Breast epithelium (tissue), 4 donors: Measurements from ENCODE around the gene ISG20L2. TPM values are rescaled to one million over a fixed set of nuclear protein-coding genes. Genes with fewer than 3 reads are reported as not detected.

ENCODE experiments used
- DNase-seq, 2 donors: peaks; one replicate each; pipeline ENCODE4 v3.0.0-alpha.2; 2019; ENCODE audit warnings: low spot score in 2 of 2
- H3K27ac ChIP-seq, 2 donors: fragments of 200-600 bp; sonication (generic) in 1 of 2; one replicate each; pipeline ENCODE4 v1.5.1; 2016 to 2019; ENCODE audit warnings: mild to moderate bottlenecking in 1 of 2
- H3K27me3 ChIP-seq, 2 donors: fragments of 200-600 bp; sonication (generic) in 1 of 2; one replicate each; pipeline versions ENCODE4 v1.5.1 to v1.6.0; 2017 to 2019; ENCODE audit warnings: control low read depth in 1 of 2, mild to moderate bottlenecking in 1 of 2
- H3K36me3 ChIP-seq: fragments of 200-600 bp; one replicate; pipeline ENCODE4 v1.5.1; 2019
- H3K4me1 ChIP-seq, 2 donors: fragments of 200-600 bp; sonication (generic); one replicate each; pipeline ENCODE4 v1.5.1; 2016 to 2019; ENCODE audit warnings: control low read depth in 1 of 2
- H3K4me3 ChIP-seq, 3 donors: fragments of 200-600 bp; sonication (generic); 1 replicate in 2 of 3; 2 replicates in 1 of 3; pipeline ENCODE4 v1.5.1; 2016 to 2019; ENCODE audit warnings: mild to moderate bottlenecking in 3 of 3, moderate library complexity in 2 of 3
- H3K9me3 ChIP-seq, 2 donors: fragments of 200-600 bp; sonication (generic) in 1 of 2; one replicate each; pipeline ENCODE4 v1.5.1; 2016 to 2019; ENCODE audit warnings: control low read depth in 1 of 2
- POLR2A ChIP-seq: fragments of 450-650 bp; IDR thresholded peaks from one replicate; pipeline ENCODE4 v1.6.1; 2016; ENCODE audit warnings: antibody characterized with exemption, mild to moderate bottlenecking, moderate library complexity
- POLR2AphosphoS5 ChIP-seq, 3 donors: sonication (generic); formaldehyde crosslinking; IDR thresholded peaks; one replicate each; pipeline ENCODE4 v1.6.1; 2017; ENCODE audit warnings: antibody characterized with exemption in 3 of 3
- intact Hi-C: fragments of 100-400 bp; cut with DNase I; formaldehyde crosslinking; loops from one replicate; pipeline ENCODE4 v1.15.1; 2023; ENCODE audit warnings: low total_unique reads
- total RNA-seq, 3 donors: library from RNA; depleted of rRNA; stranded (reverse); fragments of >200 nt; gene quantifications; one replicate each; pipeline ENCODE4 v1.1.0, GENCODE V29; 2016
- TF ChIP-seq, protein P1 (sequence below), 3 donors: fragments of 450-650 bp; IDR thresholded peaks; one replicate each; pipeline ENCODE4 v1.5.1; 2016 to 2017; ENCODE audit warnings: antibody characterized with exemption in 3 of 3, mild to moderate bottlenecking in 3 of 3, moderate library complexity in 3 of 3

The ISG20L2 gene
- total RNA-seq, 3 donors from 2014 or later: 13.6 to 25.2 (median 21.0) TPM

DNA sequence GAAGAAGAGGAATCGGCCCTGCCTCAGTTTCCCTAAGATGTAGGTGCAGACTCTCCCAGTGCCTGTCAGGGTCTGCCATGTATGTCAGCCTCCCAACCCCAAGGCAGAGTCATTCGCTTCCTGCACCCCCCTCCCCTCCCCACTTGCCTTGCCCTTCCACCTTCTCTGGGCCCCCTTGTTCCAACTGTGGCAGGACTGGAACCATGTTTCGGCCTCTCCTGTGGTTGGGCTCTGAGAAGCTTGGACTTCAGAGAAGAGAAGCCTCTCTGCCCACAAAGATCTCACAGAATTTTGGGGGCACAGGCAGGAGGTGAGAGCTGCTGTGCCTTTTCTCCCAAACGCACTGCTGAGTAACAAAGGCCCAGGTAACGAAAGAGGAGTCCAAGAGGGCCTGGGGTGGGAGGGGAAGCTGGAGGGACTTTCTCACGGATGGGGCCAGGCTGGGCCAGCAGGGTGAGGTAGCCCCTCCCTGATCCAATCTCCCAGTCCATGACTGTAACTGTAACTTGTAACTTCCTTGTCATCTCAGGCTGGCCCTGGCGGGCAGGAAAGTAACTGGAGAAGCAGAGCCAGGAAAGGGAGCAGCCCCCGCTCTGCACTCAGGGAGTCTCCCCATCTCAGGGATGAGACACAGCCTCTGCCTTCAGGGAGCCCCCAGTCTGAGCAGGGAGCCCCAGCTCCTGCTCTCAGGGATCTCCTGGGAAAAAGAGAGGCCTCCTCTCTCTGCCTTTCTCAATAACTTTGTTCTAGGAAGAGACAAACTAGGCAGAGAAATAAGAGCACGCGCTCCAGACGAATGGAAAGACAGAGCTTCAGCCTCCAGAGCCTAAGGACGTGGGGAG is 34.5 kb downstream of the ISG20L2 start:
- H3K27me3 ChIP-seq: no peaks in the 10 kb centered on the region
- no peak for TF ChIP-seq POLR2AphosphoS5 (IDR thresholded peaks at IDR 0.05)
- TF ChIP-seq POLR2A: no peak
- TF ChIP-seq, protein P1, sequence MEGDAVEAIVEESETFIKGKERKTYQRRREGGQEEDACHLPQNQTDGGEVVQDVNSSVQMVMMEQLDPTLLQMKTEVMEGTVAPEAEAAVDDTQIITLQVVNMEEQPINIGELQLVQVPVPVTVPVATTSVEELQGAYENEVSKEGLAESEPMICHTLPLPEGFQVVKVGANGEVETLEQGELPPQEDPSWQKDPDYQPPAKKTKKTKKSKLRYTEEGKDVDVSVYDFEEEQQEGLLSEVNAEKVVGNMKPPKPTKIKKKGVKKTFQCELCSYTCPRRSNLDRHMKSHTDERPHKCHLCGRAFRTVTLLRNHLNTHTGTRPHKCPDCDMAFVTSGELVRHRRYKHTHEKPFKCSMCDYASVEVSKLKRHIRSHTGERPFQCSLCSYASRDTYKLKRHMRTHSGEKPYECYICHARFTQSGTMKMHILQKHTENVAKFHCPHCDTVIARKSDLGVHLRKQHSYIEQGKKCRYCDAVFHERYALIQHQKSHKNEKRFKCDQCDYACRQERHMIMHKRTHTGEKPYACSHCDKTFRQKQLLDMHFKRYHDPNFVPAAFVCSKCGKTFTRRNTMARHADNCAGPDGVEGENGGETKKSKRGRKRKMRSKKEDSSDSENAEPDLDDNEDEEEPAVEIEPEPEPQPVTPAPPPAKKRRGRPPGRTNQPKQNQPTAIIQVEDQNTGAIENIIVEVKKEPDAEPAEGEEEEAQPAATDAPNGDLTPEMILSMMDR (IDR thresholded peaks at IDR 0.05): peak in 1 of 3 donors; percentile 43

DNA sequence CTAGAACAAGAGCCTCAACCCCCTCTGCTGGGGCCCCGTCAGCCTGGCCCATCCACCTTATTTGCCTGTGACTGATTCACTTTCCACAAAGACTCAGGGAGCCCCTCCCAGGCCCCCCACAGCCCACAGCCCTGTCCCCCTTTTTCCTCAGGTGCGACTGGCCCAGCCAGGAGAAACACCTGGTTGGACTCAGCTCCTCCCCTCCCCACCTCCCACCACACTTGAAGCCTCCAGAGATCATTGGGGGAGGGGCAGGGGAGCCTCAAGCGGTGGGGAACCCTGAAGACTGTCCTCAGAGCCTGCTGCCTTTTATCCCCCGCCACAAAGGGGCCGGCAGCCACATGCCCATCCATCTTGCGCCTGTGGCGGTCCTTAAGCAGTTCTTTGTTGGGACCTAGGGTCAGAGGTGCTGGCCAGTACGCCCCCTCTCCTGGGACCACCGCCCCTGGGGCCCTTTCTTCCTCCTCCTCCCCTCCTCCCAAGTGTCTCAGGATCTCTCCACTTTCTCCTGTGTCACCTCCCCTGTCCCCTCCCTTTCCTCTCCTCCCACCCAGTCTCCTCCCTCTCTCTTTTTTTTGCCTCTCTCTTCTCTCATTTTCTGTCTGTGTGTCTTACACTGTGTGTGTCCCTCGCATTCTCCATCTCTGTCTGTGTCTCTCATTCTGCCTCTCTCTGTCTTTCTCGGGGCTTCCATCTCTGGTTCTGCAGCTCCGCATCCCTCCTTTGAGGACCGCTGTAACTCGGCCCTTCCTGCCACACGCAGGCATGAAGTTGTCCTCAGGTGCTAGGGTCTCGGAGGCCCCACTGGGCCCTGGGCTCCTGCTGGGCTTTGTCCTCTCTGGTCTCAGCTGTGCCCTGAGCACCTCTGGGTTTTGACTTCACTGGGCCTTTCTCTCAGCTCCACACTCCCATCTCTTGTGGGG is 35.4 kb downstream of the ISG20L2 start:
- DNase-seq: peak; percentile 77 to 82
- intact Hi-C loops: no loop called here
- no peaks in the 10 kb centered on the region for H3K27me3 ChIP-seq
- peak overlapping the region; percentile 84 to 90 for H3K27ac ChIP-seq
- H3K4me3 ChIP-seq: peak overlapping the region in 2 of 3 donors; percentile 9 to 32
- H3K9me3 ChIP-seq: no peaks in the 10 kb centered on the region
- no peaks in the 10 kb centered on the region for H3K36me3 ChIP-seq
- TF ChIP-seq POLR2AphosphoS5 (IDR thresholded peaks at IDR 0.05): no peak
- no peak for TF ChIP-seq POLR2A
- TF ChIP-seq, protein P1 (IDR thresholded peaks at IDR 0.05): no peak
- H3K4me1 ChIP-seq: peaks cover 21 to 43% of the 10 kb centered on the region in 2 donors

More for the DNA sequence above, 34.5 kb downstream of the ISG20L2 start:
- Histone ChIP-seq H3K9me3 (no peaks in the 10 kb centered on the region), H3K36me3 (no peaks in the 10 kb centered on the region), H3K4me1 (peaks cover 21 to 43% of the 10 kb centered on the region in 2 donors), H3K27ac (peak overlapping the region; percentile 84 to 90), H3K4me3 (no peak overlapping the region)
- peak in 1 of 2 donors; percentile 69 for DNase-seq
- intact Hi-C loops: no loop called here

DNA sequence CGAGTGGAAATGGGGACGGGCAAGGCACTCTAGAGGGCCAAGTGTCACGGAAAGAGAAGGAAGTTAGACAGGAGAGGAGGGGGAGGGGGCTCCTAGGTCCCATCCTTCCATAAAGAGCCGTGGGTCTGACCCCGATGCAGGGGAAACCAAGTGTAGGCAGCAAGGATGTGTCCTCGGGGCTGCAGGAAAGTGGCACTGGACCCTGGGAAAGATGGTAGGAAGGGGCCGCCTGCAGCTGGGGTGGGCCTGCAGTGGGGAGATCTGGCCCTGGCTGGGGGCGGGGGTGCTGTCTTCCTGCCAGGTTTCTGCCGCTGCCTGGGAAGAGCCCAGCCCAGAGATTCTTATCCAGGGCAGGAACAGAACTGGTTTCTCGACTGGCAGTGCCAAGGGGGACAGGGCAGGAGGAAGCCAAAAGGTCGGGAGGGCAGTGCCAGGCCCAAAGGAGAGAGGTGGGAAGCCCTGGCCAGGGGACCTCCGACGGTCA is 36.1 kb downstream of the ISG20L2 start:
- Histone ChIP-seq H3K27ac (peak overlapping the region; percentile 84 to 90), H3K9me3 (no peaks in the 10 kb centered on the region), H3K27me3 (no peaks in the 10 kb centered on the region), H3K36me3 (no peaks in the 10 kb centered on the region), H3K4me1 (peaks cover 21 to 43% of the 10 kb centered on the region in 2 donors), H3K4me3 (peak overlapping the region in 2 of 3 donors; percentile 9 to 32)
- peak; percentile 56 to 78 for DNase-seq
- TF ChIP-seq POLR2AphosphoS5 (IDR thresholded peaks at IDR 0.05) (no peak), POLR2A (no peak)
- TF ChIP-seq, protein P1 (IDR thresholded peaks at IDR 0.05): no peak
- intact Hi-C loops: no loop called here

DNA sequence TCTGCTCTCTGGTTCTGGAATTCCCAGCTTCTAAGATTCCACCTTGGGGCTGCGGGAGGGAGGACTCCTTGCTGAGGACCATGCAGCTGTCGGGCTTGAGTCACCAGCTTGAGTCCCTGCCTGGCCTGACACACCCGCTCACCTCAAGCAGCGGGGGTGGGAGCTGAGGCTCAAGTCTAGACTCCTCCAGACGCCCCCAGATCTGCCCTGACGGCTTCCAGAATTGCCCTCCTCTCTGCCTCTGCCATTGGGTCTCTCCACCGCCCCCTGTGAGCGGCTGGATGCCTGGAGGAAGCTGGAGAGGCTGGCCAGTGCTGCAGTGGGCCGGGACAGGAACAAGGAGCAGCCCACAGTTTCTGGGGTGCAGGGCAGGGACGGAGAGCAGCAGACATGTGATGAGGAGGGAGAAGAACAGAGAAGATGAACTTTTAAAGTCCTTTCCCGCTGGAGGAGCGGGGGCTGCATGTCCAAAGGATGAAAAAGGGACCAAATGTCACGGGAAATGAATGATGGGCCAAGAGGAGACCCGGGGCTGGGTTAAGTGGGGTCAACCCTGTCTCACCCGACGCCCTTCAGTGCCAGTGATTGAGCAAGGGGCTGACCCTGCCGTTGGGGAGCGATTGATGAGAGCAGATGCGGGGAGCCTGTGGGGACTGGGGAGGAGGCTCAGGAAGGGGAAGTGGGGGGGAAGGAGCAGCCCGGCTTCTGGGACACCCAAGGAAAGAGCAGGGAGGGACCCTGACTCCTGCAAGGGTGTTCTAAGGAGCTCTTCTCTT is 36.7 kb downstream of the ISG20L2 start:
- H3K36me3 ChIP-seq: no peaks in the 10 kb centered on the region
- no peaks in the 10 kb centered on the region for H3K9me3 ChIP-seq
- peak overlapping the region in 2 of 3 donors; percentile 4 to 32 for H3K4me3 ChIP-seq
- no peaks in the 10 kb centered on the region for H3K27me3 ChIP-seq
- no peak for TF ChIP-seq POLR2A
- TF ChIP-seq, protein P1 (IDR thresholded peaks at IDR 0.05): no peak
- H3K27ac ChIP-seq: peak overlapping the region; percentile 84 to 90
- no peak for DNase-seq
- peaks cover 21 to 43% of the 10 kb centered on the region in 2 donors for H3K4me1 ChIP-seq
- intact Hi-C loops: no loop called here
